GM12874 (cell line): ENCODE measurements around the gene CCDC8.

Experiments
- TF ChIP-seq, protein P1 (sequence below): IDR thresholded peaks from 2 replicates; pipeline ENCODE4 v1.5.1; 2011; ENCODE audit warnings: low read depth, mild to moderate bottlenecking, control low read depth, low read length, moderate library complexity; ENCODE audit not compliant: insufficient read depth

CCDC8 gene

DNA sequence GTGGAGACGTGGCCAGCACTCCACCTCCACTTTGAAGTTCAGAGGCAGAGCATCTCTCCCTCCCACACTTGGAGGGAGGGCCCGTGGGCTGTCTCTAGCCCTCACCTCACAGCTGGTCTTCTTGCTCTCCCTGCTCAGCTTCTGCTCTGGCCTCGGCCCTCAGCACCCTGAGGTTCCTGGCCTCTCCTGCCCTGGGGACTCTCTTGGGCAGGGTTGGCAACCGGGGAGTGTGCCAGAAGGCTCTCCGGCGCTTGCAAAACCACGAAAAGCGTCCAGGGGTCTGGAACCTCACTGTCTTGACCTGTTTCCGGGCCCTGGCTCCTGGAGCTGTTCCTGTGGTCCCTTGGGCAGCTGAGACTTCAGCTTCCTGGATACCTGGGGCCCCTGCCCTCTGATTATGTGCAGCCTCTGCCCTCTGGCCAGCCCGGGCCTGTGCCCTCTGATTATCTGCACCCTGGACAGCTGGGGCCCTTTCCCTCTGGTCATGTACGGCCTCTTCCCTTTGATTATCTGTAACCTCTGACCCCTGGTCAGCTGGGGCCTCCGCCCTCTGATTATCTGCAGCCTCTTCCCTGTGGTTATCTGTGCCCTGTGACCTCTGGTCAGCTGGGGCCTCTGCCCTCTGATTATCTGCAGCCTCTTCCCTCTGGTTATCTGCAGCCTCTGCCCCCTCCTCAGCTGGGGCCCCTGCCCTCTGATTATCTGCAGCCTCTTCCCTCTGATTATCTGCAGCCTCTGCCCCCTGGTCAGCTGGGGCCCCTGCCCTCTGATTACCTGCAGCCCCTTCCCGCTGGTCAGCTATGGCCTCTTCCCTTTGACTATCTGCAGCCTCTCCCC is 2.1 kb downstream of the CCDC8 start:
- TF ChIP-seq, protein P1, sequence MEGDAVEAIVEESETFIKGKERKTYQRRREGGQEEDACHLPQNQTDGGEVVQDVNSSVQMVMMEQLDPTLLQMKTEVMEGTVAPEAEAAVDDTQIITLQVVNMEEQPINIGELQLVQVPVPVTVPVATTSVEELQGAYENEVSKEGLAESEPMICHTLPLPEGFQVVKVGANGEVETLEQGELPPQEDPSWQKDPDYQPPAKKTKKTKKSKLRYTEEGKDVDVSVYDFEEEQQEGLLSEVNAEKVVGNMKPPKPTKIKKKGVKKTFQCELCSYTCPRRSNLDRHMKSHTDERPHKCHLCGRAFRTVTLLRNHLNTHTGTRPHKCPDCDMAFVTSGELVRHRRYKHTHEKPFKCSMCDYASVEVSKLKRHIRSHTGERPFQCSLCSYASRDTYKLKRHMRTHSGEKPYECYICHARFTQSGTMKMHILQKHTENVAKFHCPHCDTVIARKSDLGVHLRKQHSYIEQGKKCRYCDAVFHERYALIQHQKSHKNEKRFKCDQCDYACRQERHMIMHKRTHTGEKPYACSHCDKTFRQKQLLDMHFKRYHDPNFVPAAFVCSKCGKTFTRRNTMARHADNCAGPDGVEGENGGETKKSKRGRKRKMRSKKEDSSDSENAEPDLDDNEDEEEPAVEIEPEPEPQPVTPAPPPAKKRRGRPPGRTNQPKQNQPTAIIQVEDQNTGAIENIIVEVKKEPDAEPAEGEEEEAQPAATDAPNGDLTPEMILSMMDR = no peak

GRCh38 chr19:46410205-46411087 is 2.9 kb downstream of the CCDC8 start:
- TF ChIP-seq, protein P1 = no peak

DNA sequence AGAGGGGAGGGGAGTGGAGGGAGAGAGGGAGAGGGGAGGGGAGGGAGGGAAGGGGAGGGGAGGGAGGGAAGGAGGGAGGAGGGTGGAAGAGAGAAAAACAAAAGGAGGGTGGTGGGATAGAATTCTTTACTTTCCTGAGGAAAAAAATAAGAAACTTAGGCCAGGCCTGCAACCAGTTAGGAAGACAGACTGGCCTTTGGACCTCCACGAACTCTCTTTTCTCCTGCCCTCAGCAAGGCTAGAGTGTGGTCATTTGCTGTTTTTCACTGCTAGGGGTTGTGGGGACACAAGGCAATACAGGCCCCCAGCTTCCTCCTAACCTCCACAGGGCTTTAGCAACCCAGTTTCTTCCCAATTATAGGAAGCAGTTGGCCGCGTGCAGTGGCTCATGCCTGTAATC is 4.2 kb downstream of the CCDC8 start:
- TF ChIP-seq, protein P1 = no peak

DNA sequence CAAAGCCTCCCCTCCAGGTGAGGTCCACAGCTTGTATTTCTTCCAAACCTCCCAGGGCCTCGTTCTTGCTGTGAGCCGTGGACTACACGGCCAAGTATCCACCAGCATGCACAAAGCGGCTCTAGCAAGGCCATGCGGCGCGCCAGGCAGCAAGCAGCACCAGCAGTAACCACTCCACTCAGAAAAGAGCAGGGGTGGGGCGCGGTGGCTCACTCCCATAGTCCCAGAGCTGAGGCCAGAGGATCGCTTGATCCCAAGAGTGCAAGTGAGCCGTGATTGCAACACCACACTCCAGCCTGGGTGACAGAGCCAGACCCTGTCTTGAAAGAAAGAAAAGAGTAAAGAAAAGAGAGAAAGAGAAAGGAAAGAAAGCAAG is 4.7 kb downstream of the CCDC8 start:
- TF ChIP-seq, protein P1 = no peak

- TF ChIP-seq, protein P1 = no peak
Observed at GRCh38 chr19:46407856-46408663, 5.3 kb downstream of the CCDC8 start.

DNA sequence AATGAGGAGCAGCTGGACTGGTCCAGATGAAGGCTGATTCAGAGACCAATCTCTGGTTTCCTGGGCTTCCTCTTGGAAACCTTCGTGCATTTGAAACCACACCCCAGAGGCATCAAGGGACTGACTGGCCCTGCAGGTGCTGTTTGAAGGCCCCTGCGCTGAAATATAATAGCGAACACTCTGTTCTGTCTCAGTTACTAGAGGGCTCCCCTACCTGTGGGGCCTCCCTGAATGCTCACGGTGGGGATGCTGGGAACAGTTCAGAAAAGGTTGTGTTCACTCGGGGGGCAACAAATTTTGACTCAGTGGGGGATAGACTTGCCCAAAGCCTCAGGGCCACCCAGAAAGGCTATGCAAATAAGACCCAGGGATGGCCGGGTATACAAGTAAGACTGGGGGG is 6.4 kb downstream of the CCDC8 start:
- TF ChIP-seq, protein P1 = no peak

DNA sequence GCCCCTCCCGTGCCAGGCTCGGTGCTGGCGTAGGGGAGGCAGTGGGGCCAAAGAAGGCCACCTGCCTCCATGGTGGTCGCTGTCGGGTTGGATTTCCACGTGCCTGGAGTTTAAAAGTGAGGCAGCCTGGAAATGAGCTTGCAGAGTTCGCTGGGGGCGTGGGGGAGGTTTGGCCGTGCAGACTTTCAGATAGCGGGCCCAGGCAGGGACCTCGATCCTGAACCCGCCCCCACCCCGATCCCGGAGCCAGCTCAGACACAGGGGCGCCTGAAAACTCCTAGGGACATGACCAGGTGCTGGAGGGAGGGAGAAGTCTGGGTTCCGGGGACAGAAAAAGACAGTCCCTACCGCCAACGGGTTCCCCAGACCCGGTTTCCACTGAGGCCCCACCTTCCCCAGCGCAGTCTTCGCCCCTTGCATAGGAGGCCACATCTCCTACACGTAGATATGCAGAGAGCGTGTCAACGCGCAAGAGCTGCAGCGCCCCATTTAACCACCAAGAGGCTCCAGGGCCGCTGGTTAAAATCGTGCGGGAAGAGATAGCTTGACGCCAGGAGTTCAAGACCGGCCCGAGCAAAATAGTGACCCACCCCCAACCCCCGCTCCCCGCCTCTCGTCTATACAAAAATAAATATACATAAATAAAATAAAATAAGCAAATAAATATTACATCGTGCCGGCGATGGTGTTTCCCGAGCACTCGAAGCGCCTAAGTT is 8.5 kb downstream of the CCDC8 start:
- TF ChIP-seq, protein P1 = no peak
